Mucosa of descending colon (tissue), 3 donors: Measurements from ENCODE around the gene GFM1. TPM values are rescaled to one million over a fixed set of nuclear protein-coding genes. Genes with fewer than 3 reads are reported as not detected.

Experiments
- ATAC-seq: fragments of 200-7000 bp; cut with Tn5 transposase; one replicate; pipeline ENCODE4 v1.9.1; 2020; ENCODE audit warnings: mild to moderate bottlenecking, moderate library complexity
- DNase-seq, 3 donors: peaks; one replicate each; pipeline ENCODE4 v3.0.0-alpha.2; 2020
- H3K36me3 ChIP-seq: fragments of 200-600 bp; one replicate; pipeline ENCODE4 v1.8.0; 2021; ENCODE audit warnings: low read depth, mild to moderate bottlenecking
- H3K4me1 ChIP-seq: fragments of 200-600 bp; one replicate; pipeline ENCODE4 v1.8.0; 2021; ENCODE audit warnings: low read depth, mild to moderate bottlenecking
- H3K4me3 ChIP-seq: fragments of 200-600 bp; one replicate; pipeline ENCODE4 v1.8.0; 2021; ENCODE audit warnings: mild to moderate bottlenecking
- H3K9me3 ChIP-seq: fragments of 200-600 bp; one replicate; pipeline ENCODE4 v1.8.0; 2021; ENCODE audit warnings: mild to moderate bottlenecking
- intact Hi-C, 2 donors: fragments of 100-400 bp; cut with DNase I in 1 of 2; cut with micrococcal nuclease in 1 of 2; formaldehyde crosslinking; loops; one replicate each; pipeline versions ENCODE4 v1.11.0 to v1.11.1; 2022; cut with DNase I, micrococcal nuclease
- long read RNA-seq, 2 donors: library from polyadenylated mRNA; unstranded; transcript quantifications; one replicate each; pipeline ENCODE4 v2.0.0, GENCODE V29; 2019 to 2021
- total RNA-seq, 3 donors: library from RNA; stranded (reverse); fragmentation: NEBNext Ultra II Directional in 2 of 3; extraction: Animal tissue kit (Norgen Biotek cat#: 25700) in 2 of 3; gene quantifications; one replicate each; pipeline versions ENCODE4 v1.2.1 to v1.2.4, GENCODE V29; 2021 to 2023
- TF ChIP-seq, protein P1 (sequence below): fragments of 200-600 bp; IDR thresholded peaks from one replicate; pipeline ENCODE4 v1.8.0; 2022; ENCODE audit warnings: antibody characterized with exemption, mild to moderate bottlenecking
- donor health status: DM: no; HTN: no; CAD: no; lungs with moderate emphysema.
- donor health status: DM: no; HTN: no; CAD: no.
- donor health status: DM: no; HTN: yes; CAD: no.

GFM1 gene
- 10 to 100 TPM; 42.8 to 52.0 (median 47.2) TPM for total RNA-seq
- long read RNA-seq, donor 1, transcript GFM1-210 (18 exons, 3,721 nt), result major isoform, 39 of 46 reads
- long read RNA-seq, donor 1, partial matches to known transcripts, result 2 of 46 reads
- long read RNA-seq, donor 1, other reads (novel, unspliced or antisense), result 1 of 46 reads
- long read RNA-seq, donor 2, transcript GFM1-210 (18 exons, 3,721 nt), result major isoform, 15 of 19 reads
- long read RNA-seq, donor 2, partial matches to known transcripts, result 1 of 19 reads
- long read RNA-seq, donor 2, other reads (novel, unspliced or antisense), result 3 of 19 reads

DNA sequence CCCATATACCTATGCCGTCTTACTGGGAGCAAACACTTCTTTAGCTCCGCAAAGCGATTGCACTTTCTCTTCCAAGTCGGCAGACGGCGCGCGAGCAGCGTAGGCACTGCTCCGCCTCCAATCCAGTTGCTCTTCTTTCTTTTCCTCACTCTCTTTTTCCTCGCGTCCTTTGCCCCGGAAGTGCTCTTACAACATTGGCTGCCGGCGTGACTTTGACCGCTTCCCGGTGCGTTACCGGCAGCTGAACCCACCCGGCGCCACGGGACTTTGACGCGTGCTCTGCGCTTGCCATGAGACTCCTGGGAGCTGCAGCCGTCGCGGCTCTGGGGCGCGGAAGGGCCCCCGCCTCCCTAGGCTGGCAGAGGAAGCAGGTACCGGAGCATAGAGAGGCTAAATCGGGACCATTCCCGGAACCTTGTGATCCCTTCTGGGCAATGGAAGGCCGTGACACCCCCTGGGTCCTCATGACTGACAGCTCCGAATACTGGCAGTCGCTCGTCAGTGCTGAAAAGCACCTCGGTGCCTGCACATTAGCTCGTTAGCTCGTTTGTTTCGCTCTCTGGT is at the start of gene GFM1:
Gene GFM1 (plus strand): TSS at position 183 of the 564 bp plus-strand sequence. CDS start 108 bp downstream, at position 291.
- DNase-seq (peak; percentile 90 to 95 (median 93)), ATAC-seq (peak; percentile 99)
- Histone ChIP-seq H3K4me3 (peak within 1 kb of the TSS; percentile 64), H3K4me1 (peaks cover 12% of the 10 kb centered on the region), H3K9me3 (no peaks in the 10 kb centered on the region), H3K36me3 (no peaks in the 10 kb centered on the region)
- TF ChIP-seq, protein P1, sequence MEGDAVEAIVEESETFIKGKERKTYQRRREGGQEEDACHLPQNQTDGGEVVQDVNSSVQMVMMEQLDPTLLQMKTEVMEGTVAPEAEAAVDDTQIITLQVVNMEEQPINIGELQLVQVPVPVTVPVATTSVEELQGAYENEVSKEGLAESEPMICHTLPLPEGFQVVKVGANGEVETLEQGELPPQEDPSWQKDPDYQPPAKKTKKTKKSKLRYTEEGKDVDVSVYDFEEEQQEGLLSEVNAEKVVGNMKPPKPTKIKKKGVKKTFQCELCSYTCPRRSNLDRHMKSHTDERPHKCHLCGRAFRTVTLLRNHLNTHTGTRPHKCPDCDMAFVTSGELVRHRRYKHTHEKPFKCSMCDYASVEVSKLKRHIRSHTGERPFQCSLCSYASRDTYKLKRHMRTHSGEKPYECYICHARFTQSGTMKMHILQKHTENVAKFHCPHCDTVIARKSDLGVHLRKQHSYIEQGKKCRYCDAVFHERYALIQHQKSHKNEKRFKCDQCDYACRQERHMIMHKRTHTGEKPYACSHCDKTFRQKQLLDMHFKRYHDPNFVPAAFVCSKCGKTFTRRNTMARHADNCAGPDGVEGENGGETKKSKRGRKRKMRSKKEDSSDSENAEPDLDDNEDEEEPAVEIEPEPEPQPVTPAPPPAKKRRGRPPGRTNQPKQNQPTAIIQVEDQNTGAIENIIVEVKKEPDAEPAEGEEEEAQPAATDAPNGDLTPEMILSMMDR, result peak; percentile 90
- intact Hi-C loops, result no loop called here

DNA sequence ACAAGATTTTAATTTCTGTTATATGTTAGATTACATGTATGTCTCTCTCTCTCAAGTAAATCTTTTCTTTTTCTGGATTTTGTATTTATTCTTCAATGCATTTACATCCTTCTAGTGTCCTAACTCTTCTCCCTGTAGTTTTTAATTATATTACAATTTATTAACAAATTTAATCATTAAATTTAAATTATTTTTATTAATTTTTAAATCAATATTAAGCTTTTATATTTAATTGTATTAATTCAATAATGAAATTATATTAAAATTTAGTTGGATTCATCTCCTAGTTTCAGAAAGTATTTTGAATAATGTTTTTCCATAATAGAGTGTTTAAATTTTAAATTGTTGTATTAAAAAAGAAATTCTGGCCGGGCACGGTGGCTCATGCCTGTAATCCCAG is 43.5 kb upstream of the GFM1 start:
- TF ChIP-seq, protein P1, result no peak
- intact Hi-C loops, result no loop called here
- ATAC-seq, result no peak
- Histone ChIP-seq H3K9me3 (no peaks in the 10 kb centered on the region), H3K4me3 (no peak overlapping the region), H3K36me3 (no peaks in the 10 kb centered on the region), H3K4me1 (no peaks in the 10 kb centered on the region)
- no peak for DNase-seq

DNA sequence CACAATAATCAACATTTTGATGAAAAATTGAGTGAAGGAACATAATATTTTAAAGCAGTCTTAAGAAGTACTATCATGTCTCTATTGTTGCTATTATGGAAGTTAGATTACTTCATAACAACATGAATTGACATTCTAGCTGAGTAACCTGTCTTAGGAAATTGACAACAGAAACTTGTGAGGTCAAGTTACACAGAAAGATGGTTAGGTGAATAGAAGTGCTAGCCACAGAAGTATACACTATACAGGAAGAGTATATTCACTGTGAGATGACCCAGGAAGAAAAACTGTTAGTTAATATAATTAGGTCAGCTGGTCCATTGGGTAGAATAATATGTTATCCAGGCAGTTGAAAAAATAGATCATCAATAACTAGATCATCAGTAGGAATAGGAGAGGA is 42.1 kb upstream of the GFM1 start:
- intact Hi-C loops, result no loop called here
- Histone ChIP-seq H3K36me3 (no peaks in the 10 kb centered on the region), H3K4me3 (no peak overlapping the region), H3K4me1 (no peaks in the 10 kb centered on the region), H3K9me3 (no peaks in the 10 kb centered on the region)
- TF ChIP-seq, protein P1, result no peak
- DNase-seq (no peak), ATAC-seq (no peak)

DNA sequence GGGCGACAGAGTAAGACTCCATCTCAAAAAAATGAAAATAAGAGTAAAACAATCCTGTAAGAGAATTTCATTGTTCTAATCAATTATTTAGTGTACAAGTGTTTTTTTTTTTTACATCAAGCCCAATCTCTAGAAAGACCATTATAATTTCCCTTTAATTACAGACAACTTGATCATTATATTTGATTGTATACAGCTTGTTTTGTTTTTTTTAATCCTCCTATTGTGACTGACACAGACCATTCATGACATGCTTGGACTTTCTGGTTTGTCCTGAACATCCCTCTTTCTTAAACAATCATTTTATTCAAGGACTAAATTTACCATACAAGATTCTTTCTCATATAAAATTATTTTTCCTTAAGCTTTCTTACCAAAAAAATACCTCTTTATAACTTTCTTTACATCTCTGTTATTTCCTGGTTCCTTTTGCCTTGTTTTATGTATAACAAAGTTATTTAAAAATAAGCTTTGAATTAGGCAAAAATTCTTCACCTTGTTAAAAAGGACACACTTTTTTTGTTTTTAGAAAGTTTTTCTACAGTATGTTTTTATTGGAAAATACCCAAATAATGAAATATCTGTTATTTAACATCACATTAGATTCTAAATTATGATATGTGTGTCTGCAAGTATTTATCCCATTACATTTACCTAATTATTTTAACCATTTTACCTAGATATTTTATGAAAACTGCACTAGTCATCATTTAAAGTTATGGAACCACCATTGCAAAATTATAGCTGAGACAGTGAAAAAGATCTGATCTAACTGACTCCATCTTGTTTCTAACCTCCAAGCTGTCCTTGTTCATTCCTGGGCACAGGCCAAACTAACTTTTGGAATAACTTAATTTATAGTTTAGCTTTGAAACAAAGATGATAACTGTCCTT is 26.1 kb upstream of the GFM1 start:
- no peaks in the 10 kb centered on the region for H3K4me1 ChIP-seq

DNA sequence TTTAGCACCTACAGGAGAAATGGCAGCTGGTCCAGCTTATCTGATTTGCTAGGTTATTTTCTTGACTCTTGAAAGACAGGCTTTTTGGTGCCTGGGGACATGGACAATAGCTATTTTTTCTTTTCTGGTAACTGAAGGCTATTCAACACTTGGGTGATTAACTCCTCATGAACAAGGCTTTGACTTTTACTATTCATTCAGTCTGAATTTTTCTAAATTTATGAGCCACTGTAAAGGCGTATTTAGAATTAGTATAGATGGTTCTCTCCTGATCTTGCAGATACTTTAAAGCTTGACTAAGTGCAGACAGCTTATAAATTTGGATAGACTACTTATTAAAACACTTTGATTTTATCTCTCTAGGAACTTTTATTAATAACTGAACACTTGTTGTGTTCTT is 18.4 kb upstream of the GFM1 start:
- Histone ChIP-seq H3K9me3 (peaks cover 8% of the 10 kb centered on the region), H3K4me3 (no peak overlapping the region), H3K4me1 (no peaks in the 10 kb centered on the region), H3K36me3 (no peaks in the 10 kb centered on the region)
- intact Hi-C loops, result no loop called here
- ATAC-seq (no peak), DNase-seq (no peak)
- TF ChIP-seq, protein P1, result no peak

More for the DNA sequence above, 26.1 kb upstream of the GFM1 start:
- no peak for ATAC-seq
- TF ChIP-seq, protein P1, result no peak
- Histone ChIP-seq H3K36me3 (no peaks in the 10 kb centered on the region), H3K9me3 (peaks cover 27% of the 10 kb centered on the region), H3K4me3 (no peak overlapping the region)
- intact Hi-C loops, result no loop called here
- DNase-seq, result no peak
